Adrenal gland (tissue), 12 donors: ENCODE measurements around the gene LHX1. TPM values are rescaled to one million over a fixed set of nuclear protein-coding genes. Genes with fewer than 3 reads are reported as not detected.

Experiments
- DNase-seq, 7 donors: peaks; one replicate each; pipeline ENCODE4 v3.0.0-alpha.2; 2019 to 2020
- H3K27ac ChIP-seq, 5 donors: fragments of 200-600 bp; sonication (generic) in 4 of 5; 1 replicate in 3 of 5; 2 replicates in 2 of 5; pipeline versions ENCODE4 v1.5.1 to v1.8.0; 2016 to 2020; ENCODE audit warnings: mild to moderate bottlenecking in 1 of 5
- H3K27me3 ChIP-seq: fragments of 200-600 bp; 2 replicates; pipeline ENCODE4 v1.8.0; 2021
- H3K36me3 ChIP-seq, 2 donors: fragments of 200-600 bp; replicated peaks in 1 of 2; 1 replicate in 1 of 2; 2 replicates in 1 of 2; pipeline versions ENCODE4 v1.5.1 to v1.8.0; 2018 to 2022
- H3K4me1 ChIP-seq, 2 donors: fragments of 200-600 bp; replicated peaks in 1 of 2; 1 replicate in 1 of 2; 2 replicates in 1 of 2; pipeline versions ENCODE4 v1.5.1 to v1.8.0; 2018 to 2021
- H3K4me3 ChIP-seq, 4 donors: fragments of 200-600 bp; sonication (generic) in 3 of 4; one replicate each; pipeline ENCODE4 v1.5.1; 2016 to 2018
- H3K9me3 ChIP-seq, 3 donors: fragments of 200-600 bp; sonication (generic) in 1 of 3; replicated peaks in 1 of 3; 1 replicate in 2 of 3; 2 replicates in 1 of 3; pipeline versions ENCODE4 v1.5.1 to v1.8.0; 2016 to 2021
- CTCF ChIP-seq, 6 experiments: fragments of 450-650 bp in 4 of 6; fragments of 200-600 bp in 2 of 6; sonication (generic) in 1 of 6; IDR thresholded peaks; 1 replicate in 5 of 6; 2 replicates in 1 of 6; pipeline versions ENCODE4 v1.5.1 to v1.8.0; 2016 to 2021; ENCODE audit warnings: antibody characterized with exemption in 6 of 6, mild to moderate bottlenecking in 2 of 6, moderate library complexity in 1 of 6
- POLR2A ChIP-seq, 2 donors: fragments of 450-650 bp; IDR thresholded peaks; one replicate each; pipeline ENCODE4 v1.6.1; 2017; ENCODE audit warnings: antibody characterized with exemption in 2 of 2, mild to moderate bottlenecking in 2 of 2, moderate library complexity in 1 of 2
- WGBS, 4 donors: extraction: QIAGEN DNeasy Blood & Tissue Kit in 2 of 4; methylation state at CpG; one replicate each; pipeline versions ENCODE4 v1.1.5 to v1.1.7; 2013 to 2017; 5-methylcytosine and 5-hydroxymethylcytosine counted together
- intact Hi-C, 2 donors: fragments of 100-400 bp; cut with DNase I; formaldehyde crosslinking; loops; one replicate each; pipeline versions ENCODE4 v1.14.1 to v1.15.0; 2022 to 2023
- polyA plus RNA-seq, 3 donors: library from polyadenylated mRNA; stranded (reverse); fragments of 200-250 nt in 2 of 3; fragments of 350-450 nt in 1 of 3; fragmentation: Illumina TruSeq in 1 of 3; extraction: RNeasy Lipid Tissue Mini Kit (QIAGEN cat#74804) in 1 of 3; gene quantifications; one replicate each; pipeline ENCODE4 v1.2.3, GENCODE V29; 2013 to 2014
- total RNA-seq, 9 donors: library from RNA; depleted of rRNA in 4 of 9; stranded (reverse); fragments of >200 nt in 4 of 9; fragments of 120-200 nt in 1 of 9; fragmentation: NEBNext Ultra II Directional in 1 of 9; extraction: Animal tissue kit (Norgen Biotek cat#: 25700) in 1 of 9; gene quantifications; one replicate each; pipeline versions ENCODE4 v1.1.0 to v1.2.4, GENCODE V29; 2013 to 2023
- donor health status: healthy with polysubstance abuse.
- donor health status: Bipolar disorder and iron deficiency.
- donor health status: DM: yes; HTN: yes; CAD: no.
- donor health status: DM: no; HTN: no; CAD: no.
- donor health status: DM: no; HTN: no; CAD: no.
- donor health status: DM: yes; HTN: yes; CAD: no.

Gene LHX1
- total and polyA plus RNA-seq, 12 donors: not detected

- H3K4me3 ChIP-seq: peak overlapping the region in 1 of 4 donors; percentile 9
- no peak overlapping the region for H3K27ac ChIP-seq
- no peak for TF ChIP-seq CTCF (IDR thresholded peaks at IDR 0.05)
- intact Hi-C loops: no loop called here
- WGBS, 4 donors: 4 to 7% (median 4%) methylated on average over 16 of the region's 16 CpGs
- no peak for DNase-seq
- H3K9me3 ChIP-seq: no peaks in the 10 kb centered on the region
- peaks cover 15 to 40% of the 10 kb centered on the region in 2 donors for H3K4me1 ChIP-seq
- H3K36me3 ChIP-seq: no peaks in the 10 kb centered on the region
- H3K27me3 ChIP-seq: peaks cover 90% of the 10 kb centered on the region
Measured at GRCh38 chr17:36932383-36932693, 4.9 kb upstream of the LHX1 start.

GRCh38 chr17:36932694-36933511 is 4.4 kb upstream of the LHX1 start:
- no peak for DNase-seq
- TF ChIP-seq CTCF (IDR thresholded peaks at IDR 0.05) (no peak), POLR2A (IDR thresholded peaks at IDR 0.05) (no peak)
- Histone ChIP-seq H3K4me1 (peaks cover 15 to 43% of the 10 kb centered on the region in 2 donors), H3K36me3 (no peaks in the 10 kb centered on the region), H3K27me3 (peaks cover 94% of the 10 kb centered on the region), H3K4me3 (no peak overlapping the region), H3K9me3 (no peaks in the 10 kb centered on the region), H3K27ac (no peak overlapping the region)
- WGBS, 4 donors: 11 to 15% (median 14%) methylated on average over 31 to 40 of the region's 40 CpGs
- intact Hi-C loops: no loop called here

- H3K36me3 ChIP-seq: no peaks in the 10 kb centered on the region
- intact Hi-C loops: no loop called here
- H3K27me3 ChIP-seq: peaks cover 94% of the 10 kb centered on the region
- DNase-seq: no peak
- peak overlapping the region in 1 of 4 donors; percentile 9 for H3K4me3 ChIP-seq
- H3K4me1 ChIP-seq: peaks cover 15 to 43% of the 10 kb centered on the region in 2 donors
- WGBS, 4 donors: 9 to 19% (median 11%) methylated on average over 17 to 23 of the region's 23 CpGs
- H3K27ac ChIP-seq: no peak overlapping the region
- no peak for TF ChIP-seq POLR2A (IDR thresholded peaks at IDR 0.05)
- no peak for TF ChIP-seq CTCF (IDR thresholded peaks at IDR 0.05)
- H3K9me3 ChIP-seq: no peaks in the 10 kb centered on the region
Measured at GRCh38 chr17:36933512-36934143, 3.6 kb upstream of the LHX1 start.

- 7 to 12% (median 8%) methylated on average over 11 to 26 of the region's 26 CpGs for WGBS, 4 donors
- Histone ChIP-seq H3K4me1 (peaks cover 15 to 43% of the 10 kb centered on the region in 2 donors), H3K27ac (no peak overlapping the region), H3K4me3 (peak overlapping the region in 1 of 4 donors; percentile 30), H3K9me3 (no peaks in the 10 kb centered on the region), H3K36me3 (no peaks in the 10 kb centered on the region), H3K27me3 (peaks cover 94% of the 10 kb centered on the region)
- DNase-seq: no peak
- intact Hi-C loops: no loop called here
- TF ChIP-seq POLR2A (IDR thresholded peaks at IDR 0.05) (no peak), CTCF (IDR thresholded peaks at IDR 0.05) (no peak)
Measured at GRCh38 chr17:36934144-36934691, 3.1 kb upstream of the LHX1 start.
